GM12878 (cell line): Measurements from ENCODE around the gene FAM193A. TPM values are rescaled to one million over a fixed set of nuclear protein-coding genes. Genes with fewer than 3 reads are reported as not detected.

Experiments used
- ATAC-seq: fragments of 200-7000 bp; cut with Tn5 transposase; 3 replicates; pipeline ENCODE4 v1.9.1; 2020; ENCODE audit warnings: mild to moderate bottlenecking, moderate library complexity
- BruUV-seq: library from RNA; stranded (reverse); fragments of 400-500 nt; replicated peaks from 2 replicates; lab custom pipeline; 2021; lab: Mats Ljungman, UMichigan
- CTCF ChIA-PET: fragments of 300-600 bp; sonication (Branson Sonifier 250); formaldehyde crosslinking; extraction: SDS; loops from one replicate; lab custom pipeline; 2021; ENCODE audit warnings: inconsistent platforms; lab: Yijun Ruan, JAX
- POLR2A ChIA-PET: fragments of 350-600 bp; formaldehyde crosslinking; extraction: SDS; loops from one replicate; lab custom pipeline; 2021; ENCODE audit warnings: inconsistent platforms; lab: Charles Lee
- RAD21 ChIA-PET: fragments of 300-600 bp; sonication (Branson Sonifier 250); formaldehyde crosslinking; loops from one replicate; lab custom pipeline; 2023; ENCODE audit warnings: antibody characterized with exemption; ENCODE audit not compliant: unreplicated experiment; lab: Charles Lee
- SMC1A ChIA-PET: fragments of 300-600 bp; sonication (Branson Sonifier 250); formaldehyde crosslinking; loops from one replicate; lab custom pipeline; 2023; ENCODE audit not compliant: unreplicated experiment, uncharacterized antibody; lab: Charles Lee
- DNase-seq: peaks from one replicate; pipeline ENCODE4 v3.0.0-alpha.2; 2011; ENCODE audit warnings: low read depth, low spot score
- FAIRE-seq: peaks from 3 replicates; lab custom pipeline; 2011; peaks lifted over from hg19 to GRCh38; lab: Jason Lieb, UNC
- H2AFZ ChIP-seq: 2 replicates; pipeline ENCODE4 v1.6.0; 2011; ENCODE audit warnings: low read depth, low read length, control low read depth; ENCODE audit not compliant: control insufficient read depth
- H3K27ac ChIP-seq: 2 replicates; pipeline ENCODE4 v1.5.1; 2011; ENCODE audit warnings: control low read depth; ENCODE audit not compliant: control insufficient read depth, insufficient read depth
- H3K27me3 ChIP-seq, 2 experiments: replicated peaks in 1 of 2; 2 replicates each; pipeline versions ENCODE4 v1.6.0 to v1.6.1; 2011; ENCODE audit warnings: low read length in 1 of 2; ENCODE audit not compliant: control insufficient read depth in 2 of 2, insufficient read depth in 2 of 2
- H3K36me3 ChIP-seq, 2 experiments: 2 replicates each; pipeline ENCODE4 v1.5.1; 2011; ENCODE audit warnings: low read length in 1 of 2; ENCODE audit not compliant: control insufficient read depth in 2 of 2, insufficient read depth in 2 of 2
- H3K4me1 ChIP-seq: 2 replicates; pipeline ENCODE4 v1.6.1; 2011; ENCODE audit warnings: mild to moderate bottlenecking, low read length, moderate library complexity, mixed read lengths; ENCODE audit not compliant: control insufficient read depth, insufficient read depth
- H3K4me2 ChIP-seq: 2 replicates; pipeline ENCODE4 v1.6.0; 2011; ENCODE audit warnings: control low read depth; ENCODE audit not compliant: control insufficient read depth, insufficient read depth
- H3K4me3 ChIP-seq: fragments of 200-600 bp; sonication (generic); 2 replicates; pipeline ENCODE4 v1.5.1; 2016
- H3K79me2 ChIP-seq: 2 replicates; pipeline ENCODE4 v1.6.0; 2011; ENCODE audit warnings: low read length; ENCODE audit not compliant: control insufficient read depth, insufficient read depth
- H3K9ac ChIP-seq: 2 replicates; pipeline ENCODE4 v1.8.0; 2011; ENCODE audit warnings: low read length, control low read depth, mixed read lengths; ENCODE audit not compliant: control insufficient read depth, insufficient read depth
- H3K9me3 ChIP-seq: replicated peaks from 3 replicates; pipeline ENCODE4 v1.5.1; 2011; ENCODE audit warnings: mild to moderate bottlenecking, low read length; ENCODE audit not compliant: control insufficient read depth, insufficient read depth
- H4K20me1 ChIP-seq: 2 replicates; pipeline ENCODE4 v1.6.0; 2011; ENCODE audit not compliant: control insufficient read depth, insufficient read depth
- ATF2 ChIP-seq: IDR thresholded peaks from 2 replicates; pipeline ENCODE4 v1.6.1; 2012; ENCODE audit warnings: low read length, inconsistent platforms
- CREB1 ChIP-seq: IDR thresholded peaks from 2 replicates; pipeline ENCODE4 v1.6.1; 2012; ENCODE audit warnings: low read depth, mild to moderate bottlenecking, inconsistent platforms
- CTCF ChIP-seq, 3 experiments: IDR thresholded peaks in 2 of 3; conservative IDR thresholded peaks in 1 of 3; 2 replicates each; pipeline ENCODE4 v1.5.1; 2011; ENCODE audit warnings: low read depth in 3 of 3, low read length in 3 of 3, mild to moderate bottlenecking in 3 of 3, control low read depth in 2 of 3, moderate library complexity in 2 of 3, inconsistent platforms in 1 of 3, mixed read lengths in 1 of 3; ENCODE audit not compliant: control insufficient read depth in 2 of 3, insufficient read depth in 1 of 3; ENCODE audit errors: extremely low read depth in 1 of 3
- HCFC1 ChIP-seq: fragments of 150-350 bp; IDR thresholded peaks from 2 replicates; pipeline ENCODE4 v1.6.1; 2014; ENCODE audit warnings: low read length
- IRF3 ChIP-seq: fragments of 450-650 bp; IDR thresholded peaks from 2 replicates; pipeline ENCODE4 v1.6.1; 2014; ENCODE audit warnings: mild to moderate bottlenecking
- MXI1 ChIP-seq: fragments of 150-350 bp; IDR thresholded peaks from 2 replicates; pipeline ENCODE4 v1.6.1; 2011; ENCODE audit warnings: low read depth, mild to moderate bottlenecking, inconsistent platforms, low read length, improper control_type of control experiment
- MYB ChIP-seq: fragments of 150-350 bp; IDR thresholded peaks from 2 replicates; pipeline ENCODE4 v1.6.1; 2014; ENCODE audit warnings: mild to moderate bottlenecking, low read depth, low read length, borderline replicate concordance
- NRF1 ChIP-seq: conservative IDR thresholded peaks from 2 replicates; pipeline ENCODE4 v1.6.1; 2011; ENCODE audit warnings: mild to moderate bottlenecking, low read depth, low read length, improper control_type of control experiment
- SMAD1 ChIP-seq: fragments of 450-650 bp; IDR thresholded peaks from 2 replicates; pipeline ENCODE4 v1.6.1; 2018; ENCODE audit warnings: mild to moderate bottlenecking, low read depth; ENCODE audit not compliant: partially characterized antibody
- STAT3 ChIP-seq: IDR thresholded peaks from 2 replicates; pipeline ENCODE4 v1.6.1; 2011; ENCODE audit warnings: low read depth, low read length, improper control_type of control experiment
- YBX1 ChIP-seq: fragments of 450-650 bp; IDR thresholded peaks from 2 replicates; pipeline ENCODE4 v1.6.1; 2016; ENCODE audit warnings: antibody characterized with exemption
- WGBS: methylation state at CpG from one replicate; pipeline ENCODE4 v1.1.6; 2016; ENCODE audit warnings: low lambda C conversion rate; ENCODE audit not compliant: insufficient replicate concordance, insufficient coverage; ENCODE audit errors: missing lambda C conversion rate; 5-methylcytosine and 5-hydroxymethylcytosine counted together
- in situ Hi-C: fragments of 300-500 bp; cut with MboI; formaldehyde crosslinking; loops from 9 replicates; pipeline ENCODE4 v1.14.3; 2018; ENCODE audit warnings: mixed read lengths
- intact Hi-C: fragments of 100-400 bp; cut with micrococcal nuclease; formaldehyde crosslinking; loops from one replicate; pipeline ENCODE4 v1.14.2; 2022; ENCODE audit not compliant: unreplicated experiment
- polyA plus RNA-seq, 11 experiments: library from polyadenylated mRNA; depleted of rRNA in 4 of 11; unstranded in 6 of 11; stranded (reverse) in 5 of 11; fragments of >200 nt; fragmentation: Nextera tagmentation in 4 of 11; fragmentation: Illumina TruSeq in 1 of 11; extraction: Ambion mirVana in 4 of 11; extraction: Trizol in 1 of 11; gene quantifications; 1 replicate in 1 of 11; 2 replicates in 10 of 11; pipeline versions ENCODE4 v1.2.1 to v1.2.3, GENCODE V29; 2011 to 2016; ENCODE audit warnings: inconsistent platforms in 2 of 11, missing spikeins in 2 of 11, low read depth in 1 of 11
- total RNA-seq, 4 experiments: library from RNA; depleted of rRNA in 3 of 4; stranded (reverse); fragments of >200 nt in 3 of 4; fragmentation: Illumina TruSeq in 1 of 4; extraction: Trizol in 1 of 4; gene quantifications; 2 replicates each; pipeline versions ENCODE4 v1.2.1 to v1.2.3, GENCODE V29; 2013 to 2021

The FAM193A gene
- total and polyA plus RNA-seq, 10 of the 15 experiments (the other 5 are each of a cell fraction or from before 2014, with no cell fraction given): 0.52 to 23.3 (median 7.4) TPM

GRCh38 chr4:2652415-2653160 lies 116.1 kb downstream of the FAM193A start:
- Histone ChIP-seq H3K36me3 (peaks cover 14 to 24% of the 10 kb centered on the region in 2 experiments), H4K20me1 (no peaks in the 10 kb centered on the region), H2AFZ (no peak overlapping the region), H3K4me1 (no peaks in the 10 kb centered on the region), H3K9ac (no peak overlapping the region), H3K79me2 (no peaks in the 10 kb centered on the region), H3K4me3 (no peak overlapping the region), H3K27ac (no peak overlapping the region), H3K9me3 (no peaks in the 10 kb centered on the region; the same call in 2 of the 3 replicates), H3K4me2 (no peak overlapping the region), H3K27me3 (no peaks in the 10 kb centered on the region)
- ChIA-PET SMC1A (no interaction called here), CTCF (no interaction called here), POLR2A (no interaction called here), RAD21 (no interaction called here)
- DNase-seq (no peak), FAIRE-seq (no peak), ATAC-seq (no peak)
- no peak for TF ChIP-seq STAT3
- no peak for TF ChIP-seq IRF3
- TF ChIP-seq MYB: no peak
- TF ChIP-seq ATF2: no peak
- no peak for TF ChIP-seq SMAD1
- no peak for TF ChIP-seq NRF1
- no peak for TF ChIP-seq CTCF (IDR thresholded peaks at IDR 0.05 in 2 of 3, conservative IDR thresholded peaks at IDR 0.05 in 1 of 3; ENCODE audit: control insufficient read depth in 2 of 3, extremely low read depth in 1 of 3, insufficient read depth in 1 of 3, low read depth in 3 of 3, low read length in 3 of 3)
- TF ChIP-seq HCFC1: no peak
- TF ChIP-seq YBX1: no peak
- no peak for TF ChIP-seq CREB1
- TF ChIP-seq MXI1: no peak
- in situ Hi-C loops: no loop called here
- WGBS: 64% methylated on average over 14 of the region's 14 CpGs
- intact Hi-C loops: no loop called here
- BruUV-seq: TSS peak; percentile 16
